Measurements from ENCODE around the gene HIPK2. TPM values are rescaled to one million over a fixed set of nuclear protein-coding genes. Genes with fewer than 3 reads are reported as not detected.

The HIPK2 gene
- total and polyA plus RNA-seq, 2 experiments from 2014 or later, result 7.3 to 16.9 TPM

DNA sequence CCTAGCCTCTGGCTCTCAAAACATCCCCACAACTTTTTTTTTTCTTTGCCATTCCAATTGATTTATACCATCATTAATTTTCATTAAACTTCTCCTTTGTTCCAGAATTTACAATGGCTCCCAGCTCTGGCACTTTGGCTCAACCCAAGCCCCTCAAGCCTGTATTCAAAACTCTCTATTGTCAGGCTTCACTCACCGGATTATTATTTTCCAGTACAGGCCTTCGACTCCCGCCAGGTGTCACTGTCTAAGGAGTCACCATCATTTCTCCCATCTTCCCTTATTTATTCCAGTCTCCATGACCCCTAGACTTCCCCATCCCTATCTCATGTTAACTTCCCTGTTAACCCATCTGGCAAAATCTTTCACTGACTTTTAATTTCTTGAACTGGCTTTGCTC is 67.8 kb downstream of the HIPK2 start:
- H4K20me1 ChIP-seq (replicated peaks; ENCODE audit: insufficient read depth), result no peaks in the 10 kb centered on the region
- peaks cover 10% of the 10 kb centered on the region for H3K27me3 Mint-ChIP-seq (ENCODE audit: insufficient read depth, low read depth, poor library complexity)
- H3K4me1 Mint-ChIP-seq, result peaks cover 39% of the 10 kb centered on the region
- peaks cover 5% of the 10 kb centered on the region; the same call in 2 of the 3 replicates for H3K36me3 Mint-ChIP-seq (ENCODE audit: low read depth)
- no peak overlapping the region for H3K4me3 ChIP-seq
- no peak overlapping the region for H3K4me2 ChIP-seq
- ATAC-seq (no peak), DNase-seq (ENCODE audit: low spot score) (no peak)
- no peaks in the 10 kb centered on the region for H3K27me3 ChIP-seq (ENCODE audit: insufficient read depth)
- H3K27ac ChIP-seq (ENCODE audit: low read depth), result no peak overlapping the region
- no peaks in the 10 kb centered on the region for H3K9me2 ChIP-seq (ENCODE audit: insufficient read depth)
- H3K4me1 ChIP-seq (ENCODE audit: insufficient read depth), result peaks cover 20% of the 10 kb centered on the region
- no peaks in the 10 kb centered on the region for H3K36me3 ChIP-seq (ENCODE audit: insufficient read depth)
- TF ChIP-seq, protein P1, sequence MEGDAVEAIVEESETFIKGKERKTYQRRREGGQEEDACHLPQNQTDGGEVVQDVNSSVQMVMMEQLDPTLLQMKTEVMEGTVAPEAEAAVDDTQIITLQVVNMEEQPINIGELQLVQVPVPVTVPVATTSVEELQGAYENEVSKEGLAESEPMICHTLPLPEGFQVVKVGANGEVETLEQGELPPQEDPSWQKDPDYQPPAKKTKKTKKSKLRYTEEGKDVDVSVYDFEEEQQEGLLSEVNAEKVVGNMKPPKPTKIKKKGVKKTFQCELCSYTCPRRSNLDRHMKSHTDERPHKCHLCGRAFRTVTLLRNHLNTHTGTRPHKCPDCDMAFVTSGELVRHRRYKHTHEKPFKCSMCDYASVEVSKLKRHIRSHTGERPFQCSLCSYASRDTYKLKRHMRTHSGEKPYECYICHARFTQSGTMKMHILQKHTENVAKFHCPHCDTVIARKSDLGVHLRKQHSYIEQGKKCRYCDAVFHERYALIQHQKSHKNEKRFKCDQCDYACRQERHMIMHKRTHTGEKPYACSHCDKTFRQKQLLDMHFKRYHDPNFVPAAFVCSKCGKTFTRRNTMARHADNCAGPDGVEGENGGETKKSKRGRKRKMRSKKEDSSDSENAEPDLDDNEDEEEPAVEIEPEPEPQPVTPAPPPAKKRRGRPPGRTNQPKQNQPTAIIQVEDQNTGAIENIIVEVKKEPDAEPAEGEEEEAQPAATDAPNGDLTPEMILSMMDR (conservative IDR thresholded peaks at IDR 0.05; ENCODE audit: low read depth in 2 of 2), result peak; percentile 13 to 18; a peak in 1 of 4 replicates
- no peak for TF ChIP-seq CREB1 (CRISPR knock-in tag; IDR thresholded peaks at IDR 0.05; ENCODE audit: low read depth)
- no peak overlapping the region for H3K4me3 Mint-ChIP-seq
- no peaks in the 10 kb centered on the region; the same call in 1 of the 2 replicates for H3K79me2 ChIP-seq (replicated peaks; ENCODE audit: insufficient read depth)
- H3K9me3 Mint-ChIP-seq, result no peaks in the 10 kb centered on the region
- no peak overlapping the region for H3K27ac Mint-ChIP-seq
- no peaks in the 10 kb centered on the region for H3F3A ChIP-seq (replicated peaks; ENCODE audit: low read depth)
- H2AFZ ChIP-seq, result no peak overlapping the region

DNA sequence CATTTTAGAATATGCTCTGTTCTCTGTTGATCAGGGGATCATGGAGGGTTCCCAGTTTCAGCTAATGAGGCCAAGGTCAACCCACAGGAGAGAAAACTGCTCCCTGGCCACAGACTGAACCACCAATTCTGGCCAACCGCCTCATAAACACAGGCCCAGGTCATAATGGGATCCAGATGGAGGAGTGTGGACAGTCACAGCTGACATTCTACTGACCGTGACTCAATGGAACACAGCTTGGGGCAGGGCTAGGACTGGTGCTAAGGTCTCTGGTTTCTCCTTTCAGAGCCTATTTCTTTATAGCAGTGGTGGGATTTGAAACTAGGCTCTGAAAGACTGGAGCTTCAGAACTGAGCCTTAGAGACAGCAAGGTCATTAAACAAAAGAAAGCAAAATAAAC is 68.3 kb downstream of the HIPK2 start:
- H4K20me1 ChIP-seq (replicated peaks; ENCODE audit: insufficient read depth), result no peaks in the 10 kb centered on the region

More for the DNA sequence above, 68.3 kb downstream of the HIPK2 start:
- Mint-ChIP-seq H3K4me1 (peaks cover 33% of the 10 kb centered on the region), H3K36me3 (ENCODE audit: low read depth) (peaks cover 3% of the 10 kb centered on the region; the same call in 1 of the 3 replicates), H3K4me3 (no peak overlapping the region), H3K27ac (no peak overlapping the region), H3K9me3 (no peaks in the 10 kb centered on the region), H3K27me3 (ENCODE audit: insufficient read depth, low read depth, poor library complexity) (peaks cover 10% of the 10 kb centered on the region)
- no peaks in the 10 kb centered on the region for H3K27me3 ChIP-seq (ENCODE audit: insufficient read depth)
- no peaks in the 10 kb centered on the region for H3K36me3 ChIP-seq (ENCODE audit: insufficient read depth)
- no peak overlapping the region for H3K4me2 ChIP-seq
- H3K9me2 ChIP-seq (ENCODE audit: insufficient read depth), result no peaks in the 10 kb centered on the region
- H3K27ac ChIP-seq (ENCODE audit: low read depth), result no peak overlapping the region
- no peaks in the 10 kb centered on the region for H3F3A ChIP-seq (replicated peaks; ENCODE audit: low read depth)
- peaks cover 20% of the 10 kb centered on the region for H3K4me1 ChIP-seq (ENCODE audit: insufficient read depth)
- no peak overlapping the region for H3K4me3 ChIP-seq
- no peaks in the 10 kb centered on the region; the same call in 1 of the 2 replicates for H3K79me2 ChIP-seq (replicated peaks; ENCODE audit: insufficient read depth)
- ATAC-seq, result no peak
- H2AFZ ChIP-seq, result no peak overlapping the region
- no peak for TF ChIP-seq EZH2phosphoT487 (IDR thresholded peaks at IDR 0.05; ENCODE audit: unreplicated experiment)
- no peak for TF ChIP-seq JUNB (IDR thresholded peaks at IDR 0.05; ENCODE audit: unreplicated experiment)
- no peak for TF ChIP-seq CREB1 (CRISPR knock-in tag; IDR thresholded peaks at IDR 0.05; ENCODE audit: low read depth)
- no peak for TF ChIP-seq ZNF114 (CRISPR knock-in tag; IDR thresholded peaks at IDR 0.05)
- TF ChIP-seq, protein P1 (conservative IDR thresholded peaks at IDR 0.05; ENCODE audit: low read depth in 2 of 2), result no peak
- TF ChIP-seq, protein P2, sequence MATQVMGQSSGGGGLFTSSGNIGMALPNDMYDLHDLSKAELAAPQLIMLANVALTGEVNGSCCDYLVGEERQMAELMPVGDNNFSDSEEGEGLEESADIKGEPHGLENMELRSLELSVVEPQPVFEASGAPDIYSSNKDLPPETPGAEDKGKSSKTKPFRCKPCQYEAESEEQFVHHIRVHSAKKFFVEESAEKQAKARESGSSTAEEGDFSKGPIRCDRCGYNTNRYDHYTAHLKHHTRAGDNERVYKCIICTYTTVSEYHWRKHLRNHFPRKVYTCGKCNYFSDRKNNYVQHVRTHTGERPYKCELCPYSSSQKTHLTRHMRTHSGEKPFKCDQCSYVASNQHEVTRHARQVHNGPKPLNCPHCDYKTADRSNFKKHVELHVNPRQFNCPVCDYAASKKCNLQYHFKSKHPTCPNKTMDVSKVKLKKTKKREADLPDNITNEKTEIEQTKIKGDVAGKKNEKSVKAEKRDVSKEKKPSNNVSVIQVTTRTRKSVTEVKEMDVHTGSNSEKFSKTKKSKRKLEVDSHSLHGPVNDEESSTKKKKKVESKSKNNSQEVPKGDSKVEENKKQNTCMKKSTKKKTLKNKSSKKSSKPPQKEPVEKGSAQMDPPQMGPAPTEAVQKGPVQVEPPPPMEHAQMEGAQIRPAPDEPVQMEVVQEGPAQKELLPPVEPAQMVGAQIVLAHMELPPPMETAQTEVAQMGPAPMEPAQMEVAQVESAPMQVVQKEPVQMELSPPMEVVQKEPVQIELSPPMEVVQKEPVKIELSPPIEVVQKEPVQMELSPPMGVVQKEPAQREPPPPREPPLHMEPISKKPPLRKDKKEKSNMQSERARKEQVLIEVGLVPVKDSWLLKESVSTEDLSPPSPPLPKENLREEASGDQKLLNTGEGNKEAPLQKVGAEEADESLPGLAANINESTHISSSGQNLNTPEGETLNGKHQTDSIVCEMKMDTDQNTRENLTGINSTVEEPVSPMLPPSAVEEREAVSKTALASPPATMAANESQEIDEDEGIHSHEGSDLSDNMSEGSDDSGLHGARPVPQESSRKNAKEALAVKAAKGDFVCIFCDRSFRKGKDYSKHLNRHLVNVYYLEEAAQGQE (IDR thresholded peaks at IDR 0.05; ENCODE audit: unreplicated experiment), result no peak
- no peak for TF ChIP-seq NANOG (IDR thresholded peaks at IDR 0.05; ENCODE audit: borderline replicate concordance)
- no peak for TF ChIP-seq POLR2AphosphoS5 (IDR thresholded peaks at IDR 0.05; ENCODE audit: low read depth)
- no peak for TF ChIP-seq STAT1 (IDR thresholded peaks at IDR 0.05; ENCODE audit: unreplicated experiment)
- TF ChIP-seq, protein P3, sequence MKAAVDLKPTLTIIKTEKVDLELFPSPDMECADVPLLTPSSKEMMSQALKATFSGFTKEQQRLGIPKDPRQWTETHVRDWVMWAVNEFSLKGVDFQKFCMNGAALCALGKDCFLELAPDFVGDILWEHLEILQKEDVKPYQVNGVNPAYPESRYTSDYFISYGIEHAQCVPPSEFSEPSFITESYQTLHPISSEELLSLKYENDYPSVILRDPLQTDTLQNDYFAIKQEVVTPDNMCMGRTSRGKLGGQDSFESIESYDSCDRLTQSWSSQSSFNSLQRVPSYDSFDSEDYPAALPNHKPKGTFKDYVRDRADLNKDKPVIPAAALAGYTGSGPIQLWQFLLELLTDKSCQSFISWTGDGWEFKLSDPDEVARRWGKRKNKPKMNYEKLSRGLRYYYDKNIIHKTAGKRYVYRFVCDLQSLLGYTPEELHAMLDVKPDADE (IDR thresholded peaks at IDR 0.05), result no peak
- no peak for TF ChIP-seq ZNF331 (CRISPR knock-in tag; IDR thresholded peaks at IDR 0.05; ENCODE audit: low read depth)
- DNase-seq (ENCODE audit: low spot score), result no peak

Data from GM23338 (cell line).